Nephron (organoid): ENCODE results near the gene IFNLR1.
A peak's percentile ranks its signal among the peaks of the same experiment; 100 is the strongest.

ENCODE experiments used
- H3K27ac Mint-ChIP-seq, 3 experiments: 2 replicates each; pipeline ENCODE4 v1.8.0; 2020; ENCODE audit warnings: mixed read lengths in 3 of 3, mild to moderate bottlenecking in 2 of 3, moderate library complexity in 1 of 3
- H3K27me3 Mint-ChIP-seq: 2 replicates; pipeline ENCODE4 v1.8.0; 2021; ENCODE audit warnings: low read depth, mild to moderate bottlenecking, moderate library complexity, mixed read lengths
- H3K36me3 Mint-ChIP-seq: 2 replicates; pipeline ENCODE4 v1.8.0; 2020; ENCODE audit warnings: low read depth, mixed read lengths
- H3K4me1 Mint-ChIP-seq: 2 replicates; pipeline ENCODE4 v1.8.0; 2020; ENCODE audit warnings: mixed read lengths
- H3K4me3 Mint-ChIP-seq, 3 experiments: 2 replicates each; pipeline ENCODE4 v1.8.0; 2020; ENCODE audit warnings: mild to moderate bottlenecking in 3 of 3, mixed read lengths in 3 of 3, moderate library complexity in 2 of 3
- H3K9me3 Mint-ChIP-seq: 2 replicates; pipeline ENCODE4 v1.8.0; 2020; ENCODE audit warnings: mixed read lengths
- CTCF ChIP-seq, 3 experiments: fragments of 200-600 bp; sonication (generic); IDR thresholded peaks; one replicate each; pipeline ENCODE4 v1.5.0; 2021; ENCODE audit warnings: antibody characterized with exemption in 3 of 3; ENCODE audit not compliant: unreplicated experiment in 3 of 3

Gene IFNLR1

GRCh38 chr1:24186993-24187790 is at the start of gene IFNLR1:
IFNLR1 (minus strand) TSS chr1:24187289; CDS start chr1:24187248, 41 bp downstream.
- peaks cover 65% of the 10 kb centered on the region for H3K27me3 Mint-ChIP-seq
- TF ChIP-seq CTCF (IDR thresholded peaks at IDR 0.05; ENCODE audit: unreplicated experiment in 3 of 3): no peak
- H3K9me3 Mint-ChIP-seq: no peaks in the 10 kb centered on the region
- H3K4me3 Mint-ChIP-seq: peak within 1 kb of the TSS; percentile 77 to 85 (median 85)
- H3K4me1 Mint-ChIP-seq: peaks cover 32% of the 10 kb centered on the region
- no peaks in the 10 kb centered on the region for H3K36me3 Mint-ChIP-seq
- peak within 1 kb of the TSS; percentile 51 to 64 (median 57) for H3K27ac Mint-ChIP-seq

GRCh38 chr1:24235921-24236788 is 49.1 kb upstream of the IFNLR1 start:
- Mint-ChIP-seq H3K4me1 (peaks cover 16% of the 10 kb centered on the region), H3K36me3 (no peaks in the 10 kb centered on the region), H3K27me3 (peaks cover 8% of the 10 kb centered on the region), H3K4me3 (no peak overlapping the region), H3K27ac (peak overlapping the region in 1 of 3 experiments; percentile 34), H3K9me3 (no peaks in the 10 kb centered on the region)
- TF ChIP-seq CTCF (IDR thresholded peaks at IDR 0.05; ENCODE audit: unreplicated experiment in 3 of 3): no peak

GRCh38 chr1:24233684-24234600 is 46.9 kb upstream of the IFNLR1 start:
- no peak overlapping the region for H3K4me3 Mint-ChIP-seq
- no peaks in the 10 kb centered on the region for H3K36me3 Mint-ChIP-seq
- no peaks in the 10 kb centered on the region for H3K9me3 Mint-ChIP-seq
- H3K4me1 Mint-ChIP-seq: peaks cover 16% of the 10 kb centered on the region
- no peak overlapping the region for H3K27ac Mint-ChIP-seq
- H3K27me3 Mint-ChIP-seq: peaks cover 10% of the 10 kb centered on the region
- TF ChIP-seq CTCF (IDR thresholded peaks at IDR 0.05; ENCODE audit: unreplicated experiment in 3 of 3): no peak

- H3K27ac Mint-ChIP-seq: no peak overlapping the region
- no peaks in the 10 kb centered on the region for H3K9me3 Mint-ChIP-seq
- H3K4me1 Mint-ChIP-seq: peaks cover 12% of the 10 kb centered on the region
- no peaks in the 10 kb centered on the region for H3K36me3 Mint-ChIP-seq
- no peak for TF ChIP-seq CTCF (IDR thresholded peaks at IDR 0.05; ENCODE audit: unreplicated experiment in 3 of 3)
- no peak overlapping the region for H3K4me3 Mint-ChIP-seq
- H3K27me3 Mint-ChIP-seq: peaks cover 10% of the 10 kb centered on the region
Observed at GRCh38 chr1:24231701-24232100, 44.6 kb upstream of the IFNLR1 start.

- Mint-ChIP-seq H3K4me1 (no peaks in the 10 kb centered on the region), H3K27ac (no peak overlapping the region), H3K27me3 (peaks cover 7% of the 10 kb centered on the region), H3K4me3 (no peak overlapping the region), H3K36me3 (no peaks in the 10 kb centered on the region), H3K9me3 (no peaks in the 10 kb centered on the region)
- TF ChIP-seq CTCF (IDR thresholded peaks at IDR 0.05; ENCODE audit: unreplicated experiment in 3 of 3): no peak
Observed at GRCh38 chr1:24228311-24228710, 41.2 kb upstream of the IFNLR1 start.
